UCSD-AML1 (cell line): ENCODE results near the gene ANKRD50.

Experiments
- DNase-seq: peaks from one replicate; lab custom pipeline; 2025; ENCODE audit not compliant: unreplicated experiment; lab: John Stamatoyannopoulos, UW

ANKRD50 gene

GRCh38 chr4:124640022-124640730, 72.4 kb downstream of the ANKRD50 start:
- DNase-seq: no peak

GRCh38 chr4:124637321-124637720, 75.2 kb downstream of the ANKRD50 start:
- DNase-seq: no peak

GRCh38 chr4:124636788-124637187, 75.7 kb downstream of the ANKRD50 start:
- DNase-seq: no peak

GRCh38 chr4:124635331-124635730, 77.2 kb downstream of the ANKRD50 start:
- DNase-seq: no peak

- no peak for DNase-seq
These were observed 79.1 kb downstream of the ANKRD50 start for GRCh38 chr4:124633285-124633941.

- DNase-seq: no peak
These were observed 80.1 kb downstream of the ANKRD50 start for GRCh38 chr4:124632439-124632838.

GRCh38 chr4:124631760-124632159, 80.8 kb downstream of the ANKRD50 start:
- no peak for DNase-seq

- DNase-seq: no peak
These were observed 82.9 kb downstream of the ANKRD50 start for GRCh38 chr4:124629681-124630080.
